Activated CD4-positive, alpha-beta memory T cell treated with anti-CD3 and anti-CD28 coated beads, Interleukin-2, amount 10 ng/mL, durations not matched to agents 7 days and 5 days (primary cell): ENCODE measurements around the gene CASP3. TPM values are rescaled to one million over a fixed set of nuclear protein-coding genes. Genes with fewer than 3 reads are reported as not detected.
"Not testable (repeated sequence)": the region's sequence is repeated elsewhere in the genome, so short reads cannot be mapped to it uniquely, and the experiment has no call there.

Source experiments
- CTCF ChIA-PET: fragments of 350-600 bp; sonication (Branson Sonifier 250); formaldehyde crosslinking; loops from one replicate; lab custom pipeline; 2021; ENCODE audit warnings: antibody characterized with exemption, inconsistent platforms; lab: Charles Lee
- POLR2A ChIA-PET: fragments of 350-600 bp; sonication (Branson Sonifier 250); formaldehyde crosslinking; loops from one replicate; lab custom pipeline; 2021; ENCODE audit warnings: antibody characterized with exemption; lab: Charles Lee
- DNase-seq: peaks from one replicate; pipeline ENCODE4 v3.0.0-alpha.2; 2020
- H3K27ac Mint-ChIP-seq: one replicate; pipeline ENCODE4 v1.8.0; 2021; ENCODE audit warnings: mild to moderate bottlenecking, mixed read lengths
- H3K27me3 Mint-ChIP-seq: one replicate; pipeline ENCODE4 v1.8.0; 2021; ENCODE audit warnings: mixed read lengths
- H3K36me3 Mint-ChIP-seq: one replicate; pipeline ENCODE4 v1.8.0; 2021; ENCODE audit warnings: low read depth, mixed read lengths
- H3K4me1 Mint-ChIP-seq: one replicate; pipeline ENCODE4 v1.8.0; 2021; ENCODE audit warnings: mixed read lengths
- H3K4me3 Mint-ChIP-seq: one replicate; pipeline ENCODE4 v1.8.0; 2021; ENCODE audit warnings: mild to moderate bottlenecking, mixed read lengths
- H3K9me3 Mint-ChIP-seq: one replicate; pipeline ENCODE4 v1.8.0; 2021; ENCODE audit warnings: mixed read lengths
- total RNA-seq, 2 experiments: library from RNA; stranded (reverse); gene quantifications; one replicate each; pipeline ENCODE4 v1.2.3, GENCODE V29; 2021

The CASP3 gene
- total RNA-seq, 2 experiments from 2014 or later: 71.4 to 77.1 TPM

DNA sequence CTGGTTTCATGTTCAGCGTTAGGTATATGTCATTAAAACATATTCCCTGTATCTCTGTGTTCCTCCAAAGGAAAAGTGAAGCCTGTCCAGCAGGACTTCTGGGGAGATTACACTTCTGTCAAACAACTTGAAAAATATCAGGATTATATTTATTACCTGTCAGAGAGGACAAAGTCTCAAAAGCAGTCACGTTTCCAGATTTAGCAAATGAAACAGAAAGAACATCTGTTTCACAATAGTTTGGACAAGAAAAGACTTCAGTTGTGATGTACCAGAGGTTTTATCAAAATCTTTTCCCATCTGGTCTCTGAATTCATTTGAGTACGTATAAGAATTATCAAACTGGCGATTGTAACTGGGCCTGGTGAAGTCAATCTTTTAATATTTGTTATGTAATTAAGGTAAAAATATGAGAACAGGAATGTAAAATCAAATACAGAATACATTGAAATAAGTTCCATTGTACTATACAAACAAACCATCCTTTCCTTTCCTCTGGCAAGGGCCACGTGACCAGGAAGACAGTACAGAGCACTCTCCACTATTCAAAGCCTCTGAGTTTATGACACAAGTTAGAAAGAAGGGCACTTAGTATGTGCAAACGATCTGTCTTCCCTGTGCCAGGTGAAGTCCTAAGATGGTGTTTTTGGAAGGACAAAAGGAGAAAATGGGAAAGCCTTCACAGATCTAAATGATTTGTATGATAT, 3.2 kb downstream of the CASP3 start:
- no peaks in the 10 kb centered on the region for H3K27me3 Mint-ChIP-seq
- peak overlapping the region; percentile 86 for H3K4me3 Mint-ChIP-seq
- peak overlapping the region; percentile 88 for H3K27ac Mint-ChIP-seq
- CTCF ChIA-PET: interaction anchor here (3.5 to 4.3 kb wide), 2 partner anchors 87 to 381 kb away, joined by 29 to 48 read pairs; partner anchors contain the start of gene CENPU
- POLR2A ChIA-PET: interaction anchor here (1.1 to 4.4 kb wide), 5 partner anchors 85 to 380 kb away, joined by 4 to 103 read pairs (median 48); partner anchors contain the start of genes CENPU and IRF2
- no peak for DNase-seq
- H3K36me3 Mint-ChIP-seq: peaks cover 63% of the 10 kb centered on the region
- peaks cover 70% of the 10 kb centered on the region for H3K4me1 Mint-ChIP-seq
- H3K9me3 Mint-ChIP-seq: no peaks in the 10 kb centered on the region

DNA sequence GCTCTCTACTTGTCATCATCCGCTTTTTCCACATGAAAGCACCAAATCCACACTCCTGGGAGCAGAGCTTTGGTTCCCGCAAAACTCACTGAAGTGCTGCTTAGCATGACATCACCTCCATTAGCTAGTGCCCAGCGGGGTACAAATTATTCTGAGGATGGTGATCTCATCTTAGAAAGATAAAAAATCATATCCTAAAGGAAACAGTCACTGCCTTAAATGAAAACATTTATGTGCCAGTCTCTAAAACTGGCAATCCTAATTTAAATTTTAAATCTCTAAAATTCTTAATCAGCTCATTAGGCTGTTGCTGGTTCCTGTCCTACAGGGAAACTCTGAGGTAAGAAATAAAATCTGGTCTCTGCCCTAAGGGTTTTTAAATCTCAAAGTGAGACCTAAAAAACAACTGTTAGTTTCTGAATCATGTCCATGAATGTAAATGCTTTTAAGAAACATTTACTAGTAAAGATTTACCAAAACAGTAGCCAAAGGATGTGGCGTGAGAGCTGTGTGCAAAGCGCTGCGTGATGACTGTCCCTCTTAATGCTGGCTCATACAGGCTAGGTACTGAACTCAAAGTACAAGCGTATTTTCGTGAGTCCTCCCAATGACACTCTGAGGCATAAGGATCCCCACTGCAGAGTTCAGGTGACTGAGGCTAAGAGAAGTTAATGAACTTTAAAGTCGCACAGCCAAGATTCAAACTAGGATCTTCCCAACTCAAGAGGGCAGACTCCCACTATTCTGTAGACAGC, 4.5 kb downstream of the CASP3 start:
- H3K36me3 Mint-ChIP-seq: peaks cover 70% of the 10 kb centered on the region
- POLR2A ChIA-PET: interaction anchor here (1.0 to 2.8 kb wide), 7 partner anchors 11 to 380 kb away, joined by 4 to 19 read pairs (median 4); partner anchors contain the start of genes CENPU and IRF2
- H3K9me3 Mint-ChIP-seq: no peaks in the 10 kb centered on the region
- H3K4me1 Mint-ChIP-seq: peaks cover 70% of the 10 kb centered on the region
- H3K4me3 Mint-ChIP-seq: peak overlapping the region; percentile 31
- no peaks in the 10 kb centered on the region for H3K27me3 Mint-ChIP-seq
- H3K27ac Mint-ChIP-seq: peak overlapping the region; percentile 70
- DNase-seq: peak; percentile 46
- CTCF ChIA-PET: interaction anchor here (1.0 to 2.1 kb wide), 3 partner anchors 78 to 380 kb away, joined by 4 to 6 read pairs (median 5); partner anchors contain the start of gene CENPU

DNA sequence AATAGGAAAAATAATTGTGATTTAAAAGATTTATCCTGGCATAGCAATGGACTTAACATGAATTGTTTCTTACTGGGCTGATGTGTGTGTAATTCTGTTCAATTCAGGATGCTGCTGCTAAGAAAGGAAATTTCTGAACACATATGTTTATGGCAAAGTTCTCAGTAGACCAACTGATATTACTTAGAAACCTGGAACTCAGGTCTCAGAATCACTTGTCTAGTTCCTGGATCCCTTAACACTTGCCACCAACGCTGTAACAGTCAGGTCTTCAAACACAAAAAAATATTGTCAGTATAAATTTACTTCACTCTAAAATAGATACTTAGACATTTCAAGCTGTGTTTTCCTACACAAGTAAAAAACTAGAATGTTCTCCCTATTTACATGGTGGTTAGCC, 5.5 kb downstream of the CASP3 start:
- Mint-ChIP-seq H3K4me1 (peaks cover 79% of the 10 kb centered on the region), H3K4me3 (peak overlapping the region; percentile 56), H3K27me3 (no peaks in the 10 kb centered on the region), H3K9me3 (no peaks in the 10 kb centered on the region), H3K36me3 (peaks cover 80% of the 10 kb centered on the region), H3K27ac (peak overlapping the region; percentile 74)
- ChIA-PET CTCF (interaction anchor here (0.8 to 2.1 kb wide), 4 partner anchors 10 to 379 kb away, joined by 3 to 6 read pairs (median 4); partner anchors contain the start of gene CENPU), POLR2A (interaction anchor here (0.8 to 2.8 kb wide), 7 partner anchors 9 to 379 kb away, joined by 3 to 19 read pairs (median 4); partner anchors contain the start of genes CENPU and IRF2)
- no peak for DNase-seq

DNA sequence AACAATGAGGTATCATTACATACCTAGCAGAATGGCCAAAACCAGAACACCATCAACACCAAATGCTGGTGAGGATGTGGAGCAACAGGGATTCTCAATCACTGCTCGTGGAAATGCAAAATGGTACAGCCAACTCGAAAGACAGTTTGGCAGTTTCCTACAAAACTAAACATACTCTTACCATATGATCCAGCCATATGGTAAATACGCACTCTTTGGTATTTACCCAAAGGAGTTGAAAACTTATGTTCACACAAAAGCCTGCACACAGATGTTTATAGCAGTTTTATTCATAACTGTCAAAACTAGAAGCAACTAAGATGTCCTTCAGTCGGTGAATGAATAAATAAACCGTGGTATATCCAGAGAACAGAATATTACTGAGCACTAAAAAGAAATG, 7.8 kb downstream of the CASP3 start:
- peaks cover 82% of the 10 kb centered on the region for H3K36me3 Mint-ChIP-seq
- H3K9me3 Mint-ChIP-seq: no peaks in the 10 kb centered on the region
- ChIA-PET CTCF (no interaction called here), POLR2A (no interaction called here)
- no peak for DNase-seq
- no peak overlapping the region for H3K27ac Mint-ChIP-seq
- no peak overlapping the region for H3K4me3 Mint-ChIP-seq
- no peaks in the 10 kb centered on the region for H3K27me3 Mint-ChIP-seq
- H3K4me1 Mint-ChIP-seq: peaks cover 75% of the 10 kb centered on the region

DNA sequence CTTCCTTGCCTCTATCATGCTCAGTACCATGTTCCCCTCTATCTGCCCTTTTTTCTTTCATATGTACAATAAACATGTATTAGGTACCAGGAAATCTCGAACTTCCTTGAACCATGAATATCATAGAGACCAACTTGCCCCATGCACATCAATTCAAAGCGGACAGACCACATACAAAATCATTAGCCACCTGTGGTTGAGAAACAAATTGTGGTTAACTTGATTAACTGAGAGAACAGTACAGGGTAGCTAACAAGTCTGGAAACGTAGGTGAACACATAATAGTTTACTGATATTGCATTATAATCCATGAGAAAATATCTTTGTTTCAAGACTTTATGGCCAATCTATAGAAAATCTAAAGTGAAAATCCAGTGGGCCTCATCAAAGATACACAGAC, 8.2 kb downstream of the CASP3 start:
- Mint-ChIP-seq H3K27me3 (no peaks in the 10 kb centered on the region), H3K27ac (no peak overlapping the region), H3K4me1 (peaks cover 71% of the 10 kb centered on the region), H3K4me3 (no peak overlapping the region), H3K36me3 (peaks cover 82% of the 10 kb centered on the region), H3K9me3 (no peaks in the 10 kb centered on the region)
- DNase-seq: no peak
- CTCF ChIA-PET: no interaction called here
- POLR2A ChIA-PET: no interaction called here

DNA sequence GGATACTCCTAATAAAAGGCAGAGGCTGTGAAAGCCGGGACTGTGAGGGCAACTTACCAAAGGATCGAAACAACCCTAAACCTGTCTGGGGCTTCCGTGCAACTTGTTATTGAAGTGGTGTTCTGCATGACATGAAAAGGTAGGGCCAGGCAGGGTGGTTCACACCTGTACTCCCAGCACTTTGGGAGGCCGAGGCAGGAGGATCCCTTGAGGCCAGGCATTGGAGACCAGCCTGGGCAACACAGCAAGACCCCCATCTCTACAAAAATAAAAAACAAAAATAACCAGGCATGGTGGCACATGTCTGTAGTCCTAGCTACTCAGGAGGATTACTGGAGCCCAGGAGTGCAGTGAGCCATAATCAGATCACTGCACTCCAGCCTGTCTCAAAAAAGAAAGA, 12.3 kb downstream of the CASP3 start:
- Mint-ChIP-seq H3K27me3 (no peaks in the 10 kb centered on the region), H3K27ac (no peak overlapping the region), H3K36me3 (peaks cover 88% of the 10 kb centered on the region), H3K4me1 (peaks cover 44% of the 10 kb centered on the region), H3K9me3 (no peaks in the 10 kb centered on the region), H3K4me3 (no peak overlapping the region)
- DNase-seq: no peak
- ChIA-PET POLR2A (interaction anchor here (3.4 kb wide), 1 partner anchor 12 kb away, joined by 12 read pairs; the partner anchor contains the start of genes CASP3 and PRIMPOL), CTCF (interaction anchor here (1.6 kb wide), 1 partner anchor 373 kb away, joined by 5 read pairs; no protein-coding TSS in a partner anchor)

DNA sequence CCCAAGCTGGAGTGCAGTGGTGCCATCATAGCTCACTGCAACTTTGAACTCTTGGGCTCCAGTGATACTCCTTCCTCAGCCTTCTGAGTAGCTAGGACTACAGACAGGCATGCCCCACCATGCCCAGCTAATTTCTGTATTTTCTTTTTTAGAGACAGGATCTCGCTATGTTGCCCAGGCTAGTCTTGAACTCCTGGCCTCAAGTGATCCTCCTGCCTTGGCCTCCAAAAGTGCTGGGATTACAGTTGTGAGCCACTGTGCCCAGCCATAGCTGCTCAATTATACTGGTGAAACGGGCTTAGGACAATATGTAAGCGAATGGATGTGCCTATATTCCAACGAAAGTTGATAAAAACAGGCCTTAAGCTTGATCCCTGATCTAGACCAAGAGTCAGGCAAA, 13.1 kb downstream of the CASP3 start:
- ChIA-PET POLR2A (interaction anchor here (3.4 kb wide), 1 partner anchor 13 kb away, joined by 12 read pairs; the partner anchor contains the start of genes CASP3 and PRIMPOL), CTCF (interaction anchor here (0.6 to 1.6 kb wide), 3 partner anchors 157 to 384 kb away, joined by 4 to 5 read pairs (median 4); no protein-coding TSS in a partner anchor)
- Mint-ChIP-seq H3K4me1 (peaks cover 40% of the 10 kb centered on the region), H3K27me3 (no peaks in the 10 kb centered on the region), H3K9me3 (no peaks in the 10 kb centered on the region), H3K36me3 (peaks cover 85% of the 10 kb centered on the region), H3K4me3 (no peak overlapping the region), H3K27ac (no peak overlapping the region)
- no peak for DNase-seq

DNA sequence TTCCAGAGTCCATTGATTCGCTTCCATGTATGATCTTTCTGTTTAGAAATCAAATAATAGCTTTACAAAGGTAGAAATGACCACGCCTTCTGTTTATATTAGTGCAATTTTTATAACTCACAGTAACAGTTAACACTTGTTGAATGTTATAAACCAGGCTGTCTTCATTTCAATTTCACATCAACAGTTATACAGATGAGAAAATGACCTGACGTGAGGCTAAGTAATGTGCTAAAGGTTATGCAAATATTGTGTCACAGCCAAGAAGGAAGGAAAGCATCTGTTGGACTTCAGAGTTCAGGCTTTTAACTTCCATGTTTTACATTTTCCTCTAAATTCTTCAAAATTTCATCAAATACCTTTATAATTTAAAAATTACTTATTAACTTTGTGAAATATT, 13.9 kb downstream of the CASP3 start:
- Mint-ChIP-seq H3K36me3 (peaks cover 85% of the 10 kb centered on the region), H3K4me1 (peaks cover 35% of the 10 kb centered on the region), H3K4me3 (no peak overlapping the region), H3K27me3 (no peaks in the 10 kb centered on the region), H3K9me3 (no peaks in the 10 kb centered on the region), H3K27ac (no peak overlapping the region)
- no peak for DNase-seq
- ChIA-PET CTCF (interaction anchor here (1.2 to 1.6 kb wide), 2 partner anchors 371 to 383 kb away, joined by 4 to 5 read pairs; no protein-coding TSS in a partner anchor), POLR2A (interaction anchor here (3.4 kb wide), 1 partner anchor 13 kb away, joined by 12 read pairs; the partner anchor contains the start of genes CASP3 and PRIMPOL)

DNA sequence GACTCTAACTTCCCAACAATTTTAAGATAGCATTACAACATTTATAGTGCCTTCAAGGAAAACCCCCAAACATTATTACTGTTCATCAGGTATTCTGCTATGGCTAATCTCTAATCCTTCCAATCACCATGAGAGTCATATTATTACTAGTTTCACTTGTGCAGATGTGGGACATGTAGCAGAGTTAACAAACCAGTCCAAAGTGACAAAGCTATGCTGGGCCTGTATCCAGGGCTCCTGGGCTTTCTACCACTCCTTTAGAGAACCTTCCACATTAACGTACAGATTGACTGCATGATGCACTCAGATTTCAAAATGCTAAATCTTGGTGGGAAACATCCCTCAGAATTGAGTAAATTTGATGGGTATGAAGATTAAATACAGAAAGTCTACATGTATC, 16.4 kb downstream of the CASP3 start:
- no peak for DNase-seq
- ChIA-PET POLR2A (interaction anchor here (1.2 to 1.3 kb wide), 2 partner anchors 12 to 365 kb away, joined by 4 to 9 read pairs; no protein-coding TSS in a partner anchor), CTCF (interaction anchor here (1.2 to 2.1 kb wide), 2 partner anchors 11 to 369 kb away, joined by 3 to 5 read pairs; no protein-coding TSS in a partner anchor)
- Mint-ChIP-seq H3K27ac (no peak overlapping the region), H3K27me3 (no peaks in the 10 kb centered on the region), H3K9me3 (no peaks in the 10 kb centered on the region), H3K36me3 (peaks cover 79% of the 10 kb centered on the region), H3K4me1 (peaks cover 16% of the 10 kb centered on the region), H3K4me3 (no peak overlapping the region)

DNA sequence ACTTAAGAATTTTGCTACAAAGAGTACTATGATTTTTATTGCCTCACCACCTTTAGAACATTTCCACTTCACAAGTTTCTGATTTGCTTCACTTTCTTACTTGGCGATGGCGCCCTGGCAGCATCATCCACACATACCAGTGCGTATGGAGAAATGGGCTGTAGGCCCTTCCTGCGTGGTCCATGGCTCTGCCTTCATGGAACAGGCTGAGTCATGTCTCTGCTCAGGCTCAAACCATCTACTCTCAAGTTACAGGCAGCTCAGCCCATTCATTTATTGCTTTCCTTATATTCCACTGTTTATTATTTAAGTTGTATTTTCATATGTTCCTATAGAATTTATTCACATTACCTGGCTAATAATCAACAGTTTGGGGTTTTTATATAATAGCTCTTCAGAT, 21.1 kb downstream of the CASP3 start:
- H3K27ac Mint-ChIP-seq: no peak overlapping the region
- H3K36me3 Mint-ChIP-seq: peaks cover 78% of the 10 kb centered on the region
- POLR2A ChIA-PET: interaction anchor here (1.0 to 1.1 kb wide), 2 partner anchors 105 to 106 kb away, joined by 3 read pairs; no protein-coding TSS in a partner anchor

DNA sequence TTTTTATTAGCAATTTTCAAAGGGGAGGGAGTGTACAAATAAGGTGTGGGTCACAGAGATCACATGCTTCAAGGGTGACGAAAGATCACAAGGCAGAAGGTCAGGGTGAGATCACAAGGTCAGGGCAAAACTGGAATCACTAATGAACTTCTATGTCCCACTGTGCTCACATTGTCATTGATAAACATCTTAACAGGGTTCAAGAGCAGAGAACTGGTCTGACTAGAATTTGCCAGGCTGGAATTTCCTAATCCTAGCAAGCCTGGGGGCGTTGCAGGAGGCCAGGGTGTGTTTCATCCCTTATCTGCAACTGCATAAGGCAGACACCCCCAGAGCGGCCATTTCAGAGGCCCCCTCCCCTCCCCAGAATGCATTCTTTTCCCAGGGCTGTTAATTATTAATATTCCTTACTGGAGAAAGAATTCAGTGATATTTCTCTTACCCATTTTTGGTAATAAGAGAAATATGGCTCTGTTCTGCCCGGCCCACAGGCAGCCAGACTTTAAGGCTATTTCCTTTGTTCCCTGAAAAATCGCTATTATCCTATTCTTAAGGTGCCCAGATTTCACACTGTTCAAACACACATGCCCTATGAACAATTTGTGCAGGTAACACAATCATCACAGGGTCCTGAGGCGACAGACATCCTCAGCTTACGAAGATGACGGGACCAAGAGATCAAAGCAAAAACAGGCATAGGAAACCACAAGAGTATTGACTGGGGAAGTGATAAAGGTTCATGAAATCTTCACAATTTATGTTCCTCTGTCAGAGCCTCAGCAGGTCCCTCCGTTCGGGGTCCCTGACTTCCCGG, 23.3 kb downstream of the CASP3 start:
- CTCF ChIA-PET, H3K4me3 Mint-ChIP-seq, H3K9me3 Mint-ChIP-seq, DNase-seq, POLR2A ChIA-PET, H3K27me3 Mint-ChIP-seq, H3K27ac Mint-ChIP-seq: not testable (repeated sequence)
- H3K36me3 Mint-ChIP-seq: peaks cover 64% of the 10 kb centered on the region
- H3K4me1 Mint-ChIP-seq: peaks cover 32% of the 10 kb centered on the region

More for the DNA sequence above, 21.1 kb downstream of the CASP3 start:
- no peak overlapping the region for H3K4me3 Mint-ChIP-seq
- DNase-seq: no peak
- CTCF ChIA-PET: interaction anchor here (1.5 to 2.1 kb wide), 2 partner anchors 53 to 364 kb away, joined by 3 to 7 read pairs; no protein-coding TSS in a partner anchor
- H3K27me3 Mint-ChIP-seq: no peaks in the 10 kb centered on the region
- no peaks in the 10 kb centered on the region for H3K9me3 Mint-ChIP-seq
- H3K4me1 Mint-ChIP-seq: peaks cover 34% of the 10 kb centered on the region
